ENCODE data around the gene CRTAC1. TPM values are rescaled to one million over a fixed set of nuclear protein-coding genes. Genes with fewer than 3 reads are reported as not detected.
A peak's percentile ranks its signal among the peaks of the same experiment; 100 is the strongest.

CRTAC1 gene
- total RNA-seq (2021; ENCODE audit: unreplicated experiment) (0.20 TPM), Bru-seq, nascent RNA (percentile 1 among the genes with signal in this experiment), BruChase-seq, experiment 1, labeled RNA remaining after a 6-hour chase (percentile 1 among the genes with signal in this experiment), BruChase-seq, experiment 2, labeled RNA remaining after a 2-hour chase (not detected)
- polyA plus RNA-seq (2012) = 0.02 TPM in 1 of 2 replicates, not detected in the other
- long read RNA-seq = 0 reads

GRCh38 chr10:98030093-98030821 is at the start of gene CRTAC1:
CRTAC1 (minus strand) TSS chr10:98030621; CDS start chr10:98030472, 149 bp downstream.
- ATAC-seq (no peak), DNase-seq (ENCODE audit: low read depth, low spot score) (no peak)
- TF ChIP-seq ZBTB33 (IDR thresholded peaks at IDR 0.05; ENCODE audit: extremely low read depth, insufficient replicate concordance, low read length) = no peak
- no peak for TF ChIP-seq RAD21 (IDR thresholded peaks at IDR 0.05; ENCODE audit: low read depth)
- no peak for TF ChIP-seq CBX3 (IDR thresholded peaks at IDR 0.05; ENCODE audit: low read depth)
- no peak for TF ChIP-seq MAX (IDR thresholded peaks at IDR 0.05)
- TF ChIP-seq, protein P1, sequence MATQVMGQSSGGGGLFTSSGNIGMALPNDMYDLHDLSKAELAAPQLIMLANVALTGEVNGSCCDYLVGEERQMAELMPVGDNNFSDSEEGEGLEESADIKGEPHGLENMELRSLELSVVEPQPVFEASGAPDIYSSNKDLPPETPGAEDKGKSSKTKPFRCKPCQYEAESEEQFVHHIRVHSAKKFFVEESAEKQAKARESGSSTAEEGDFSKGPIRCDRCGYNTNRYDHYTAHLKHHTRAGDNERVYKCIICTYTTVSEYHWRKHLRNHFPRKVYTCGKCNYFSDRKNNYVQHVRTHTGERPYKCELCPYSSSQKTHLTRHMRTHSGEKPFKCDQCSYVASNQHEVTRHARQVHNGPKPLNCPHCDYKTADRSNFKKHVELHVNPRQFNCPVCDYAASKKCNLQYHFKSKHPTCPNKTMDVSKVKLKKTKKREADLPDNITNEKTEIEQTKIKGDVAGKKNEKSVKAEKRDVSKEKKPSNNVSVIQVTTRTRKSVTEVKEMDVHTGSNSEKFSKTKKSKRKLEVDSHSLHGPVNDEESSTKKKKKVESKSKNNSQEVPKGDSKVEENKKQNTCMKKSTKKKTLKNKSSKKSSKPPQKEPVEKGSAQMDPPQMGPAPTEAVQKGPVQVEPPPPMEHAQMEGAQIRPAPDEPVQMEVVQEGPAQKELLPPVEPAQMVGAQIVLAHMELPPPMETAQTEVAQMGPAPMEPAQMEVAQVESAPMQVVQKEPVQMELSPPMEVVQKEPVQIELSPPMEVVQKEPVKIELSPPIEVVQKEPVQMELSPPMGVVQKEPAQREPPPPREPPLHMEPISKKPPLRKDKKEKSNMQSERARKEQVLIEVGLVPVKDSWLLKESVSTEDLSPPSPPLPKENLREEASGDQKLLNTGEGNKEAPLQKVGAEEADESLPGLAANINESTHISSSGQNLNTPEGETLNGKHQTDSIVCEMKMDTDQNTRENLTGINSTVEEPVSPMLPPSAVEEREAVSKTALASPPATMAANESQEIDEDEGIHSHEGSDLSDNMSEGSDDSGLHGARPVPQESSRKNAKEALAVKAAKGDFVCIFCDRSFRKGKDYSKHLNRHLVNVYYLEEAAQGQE (IDR thresholded peaks at IDR 0.05; ENCODE audit: low read depth) = no peak
- no peak for TF ChIP-seq JUND (IDR thresholded peaks at IDR 0.05)
- TF ChIP-seq, protein P2, sequence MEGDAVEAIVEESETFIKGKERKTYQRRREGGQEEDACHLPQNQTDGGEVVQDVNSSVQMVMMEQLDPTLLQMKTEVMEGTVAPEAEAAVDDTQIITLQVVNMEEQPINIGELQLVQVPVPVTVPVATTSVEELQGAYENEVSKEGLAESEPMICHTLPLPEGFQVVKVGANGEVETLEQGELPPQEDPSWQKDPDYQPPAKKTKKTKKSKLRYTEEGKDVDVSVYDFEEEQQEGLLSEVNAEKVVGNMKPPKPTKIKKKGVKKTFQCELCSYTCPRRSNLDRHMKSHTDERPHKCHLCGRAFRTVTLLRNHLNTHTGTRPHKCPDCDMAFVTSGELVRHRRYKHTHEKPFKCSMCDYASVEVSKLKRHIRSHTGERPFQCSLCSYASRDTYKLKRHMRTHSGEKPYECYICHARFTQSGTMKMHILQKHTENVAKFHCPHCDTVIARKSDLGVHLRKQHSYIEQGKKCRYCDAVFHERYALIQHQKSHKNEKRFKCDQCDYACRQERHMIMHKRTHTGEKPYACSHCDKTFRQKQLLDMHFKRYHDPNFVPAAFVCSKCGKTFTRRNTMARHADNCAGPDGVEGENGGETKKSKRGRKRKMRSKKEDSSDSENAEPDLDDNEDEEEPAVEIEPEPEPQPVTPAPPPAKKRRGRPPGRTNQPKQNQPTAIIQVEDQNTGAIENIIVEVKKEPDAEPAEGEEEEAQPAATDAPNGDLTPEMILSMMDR (IDR thresholded peaks at IDR 0.05 in 2 of 3, conservative IDR thresholded peaks at IDR 0.05 in 1 of 3; ENCODE audit: borderline replicate concordance in 1 of 3, insufficient read depth in 1 of 3, low read depth in 2 of 3, low read length in 2 of 3) = no peak
- no peak for TF ChIP-seq ZNF274 (IDR thresholded peaks at IDR 0.05; ENCODE audit: low read depth, low read length)
- TF ChIP-seq POLR2A (IDR thresholded peaks at IDR 0.05; ENCODE audit: borderline replicate concordance, extremely low read depth, insufficient read depth, insufficient read length) = no peak
- no peak for TF ChIP-seq SP1 (IDR thresholded peaks at IDR 0.05; ENCODE audit: low read depth)
- TF ChIP-seq EZH2 (IDR thresholded peaks at IDR 0.05) = no peak
- no peak for TF ChIP-seq CEBPB (IDR thresholded peaks at IDR 0.05; ENCODE audit: low read depth)
- no peak for TF ChIP-seq SIN3A (IDR thresholded peaks at IDR 0.05; ENCODE audit: low read depth)
- CTCF ChIA-PET = no interaction called here
- peaks cover 35% of the 10 kb centered on the region for H3K27me3 ChIP-seq (ENCODE audit: insufficient read depth, low read length)
- no peaks in the 10 kb centered on the region for H4K20me1 ChIP-seq (ENCODE audit: insufficient read depth)
- intact Hi-C loops (cut with micrococcal nuclease) = no loop called here
- no peak within 1 kb of the TSS for H3K4me3 ChIP-seq (replicated peaks in 1 of 2; ENCODE audit: low read depth in 1 of 2, low read length in 2 of 2)
- H3K9ac ChIP-seq (ENCODE audit: low read length) = no peak within 1 kb of the TSS
- H2AFZ ChIP-seq (ENCODE audit: low read depth, low read length, poor library complexity, severe bottlenecking) = no peak within 1 kb of the TSS
- no peaks in the 10 kb centered on the region for H3K4me1 ChIP-seq (ENCODE audit: control insufficient read depth in 1 of 2, insufficient read depth in 2 of 2, low read length in 2 of 2)
- no TSS peak for BruUV-seq (replicated peaks)
- H3K4me2 ChIP-seq (ENCODE audit: low read length) = no peak within 1 kb of the TSS
- no peaks in the 10 kb centered on the region for H3K36me3 ChIP-seq (ENCODE audit: control insufficient read depth in 1 of 2, insufficient read depth in 2 of 2, low read length in 2 of 2)
- no peaks in the 10 kb centered on the region for H3K9me3 ChIP-seq (ENCODE audit: control insufficient read depth in 1 of 2, insufficient read depth in 1 of 2, low read depth in 1 of 2, low read length in 2 of 2)
- POLR2A ChIA-PET = no interaction called here
- H3K79me2 ChIP-seq (ENCODE audit: insufficient read depth, low read length) = no peaks in the 10 kb centered on the region
- RAD21 ChIA-PET (ENCODE audit: low non-redundant PET in 1 of 2, low total read pairs in 2 of 2, uncharacterized antibody in 2 of 2, unreplicated experiment in 2 of 2) = no interaction called here
- H3K27ac ChIP-seq (ENCODE audit: low read depth, low read length) = no peak within 1 kb of the TSS
- H3K9me2 ChIP-seq (ENCODE audit: insufficient read depth) = no peaks in the 10 kb centered on the region

Measured in HCT116 (cell line).